ENCODE measurements around the gene CDH1. TPM values are rescaled to one million over a fixed set of nuclear protein-coding genes. Genes with fewer than 3 reads are reported as not detected.

The CDH1 gene
- total and polyA plus RNA-seq, 12 donors = 0.11 to 1.2 (median 0.40) TPM; not detected in 3

DNA sequence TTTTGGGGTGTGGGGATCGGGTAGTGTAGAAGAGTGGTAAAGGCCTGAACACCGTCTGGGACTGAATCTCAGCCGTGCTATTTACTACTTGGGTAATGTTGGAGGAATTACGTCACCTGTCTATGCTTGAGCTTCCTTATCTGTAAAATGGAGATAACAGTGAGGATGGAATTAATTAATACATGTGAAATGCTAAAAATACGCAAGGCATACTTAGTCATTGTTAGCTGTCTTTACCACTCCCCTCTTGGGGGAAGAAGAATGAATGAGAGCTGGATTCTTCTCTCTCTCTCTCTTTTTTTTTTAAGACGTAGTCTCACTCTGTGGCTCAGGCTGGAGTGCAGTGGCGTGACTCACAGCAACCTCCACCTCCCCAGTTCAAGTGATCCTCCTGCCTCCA is 65.1 kb downstream of the CDH1 start:
- Histone ChIP-seq H3K27me3 (no peaks in the 10 kb centered on the region), H3K4me3 (no peak overlapping the region), H3K36me3 (replicated peaks in 1 of 2) (no peaks in the 10 kb centered on the region), H3K9me3 (replicated peaks in 1 of 3) (no peaks in the 10 kb centered on the region), H3K4me1 (replicated peaks in 1 of 2) (no peaks in the 10 kb centered on the region), H3K27ac (no peak overlapping the region)
- 75 to 86% (median 83%) methylated on average over 7 of the region's 7 CpGs for WGBS, 4 donors
- DNase-seq = no peak
- intact Hi-C loops (cut with DNase I) = loop anchor here in 1 of 2 donors (5.0 to 10.0 kb wide), 2 partner anchors 100 to 277 kb away; no protein-coding TSS in a partner anchor
- TF ChIP-seq POLR2A (IDR thresholded peaks at IDR 0.05) = no peak
- TF ChIP-seq, protein P1, sequence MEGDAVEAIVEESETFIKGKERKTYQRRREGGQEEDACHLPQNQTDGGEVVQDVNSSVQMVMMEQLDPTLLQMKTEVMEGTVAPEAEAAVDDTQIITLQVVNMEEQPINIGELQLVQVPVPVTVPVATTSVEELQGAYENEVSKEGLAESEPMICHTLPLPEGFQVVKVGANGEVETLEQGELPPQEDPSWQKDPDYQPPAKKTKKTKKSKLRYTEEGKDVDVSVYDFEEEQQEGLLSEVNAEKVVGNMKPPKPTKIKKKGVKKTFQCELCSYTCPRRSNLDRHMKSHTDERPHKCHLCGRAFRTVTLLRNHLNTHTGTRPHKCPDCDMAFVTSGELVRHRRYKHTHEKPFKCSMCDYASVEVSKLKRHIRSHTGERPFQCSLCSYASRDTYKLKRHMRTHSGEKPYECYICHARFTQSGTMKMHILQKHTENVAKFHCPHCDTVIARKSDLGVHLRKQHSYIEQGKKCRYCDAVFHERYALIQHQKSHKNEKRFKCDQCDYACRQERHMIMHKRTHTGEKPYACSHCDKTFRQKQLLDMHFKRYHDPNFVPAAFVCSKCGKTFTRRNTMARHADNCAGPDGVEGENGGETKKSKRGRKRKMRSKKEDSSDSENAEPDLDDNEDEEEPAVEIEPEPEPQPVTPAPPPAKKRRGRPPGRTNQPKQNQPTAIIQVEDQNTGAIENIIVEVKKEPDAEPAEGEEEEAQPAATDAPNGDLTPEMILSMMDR (IDR thresholded peaks at IDR 0.05) = no peak

DNA sequence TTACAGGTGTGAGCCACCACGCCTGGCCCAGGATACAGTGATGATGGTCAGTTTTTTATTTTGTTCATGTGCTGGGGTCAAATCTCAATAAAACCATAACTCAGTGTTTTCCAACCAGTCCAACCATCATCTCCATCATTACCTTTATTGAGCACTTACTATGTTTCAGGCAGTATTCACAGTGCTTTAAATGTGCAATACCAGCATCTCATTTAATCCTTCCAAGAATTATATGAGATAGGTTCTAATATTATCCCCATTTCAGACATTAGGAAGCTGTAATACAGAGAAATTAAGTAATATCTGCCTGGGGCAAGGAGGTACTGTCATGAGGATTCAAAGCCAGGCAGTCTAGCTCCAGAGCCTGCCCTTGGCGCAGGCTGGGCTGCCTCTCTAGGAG is 69.3 kb downstream of the CDH1 start:
- H3K4me3 ChIP-seq = no peak overlapping the region
- no peaks in the 10 kb centered on the region for H3K27me3 ChIP-seq
- intact Hi-C loops (cut with DNase I) = loop anchor here in 1 of 2 donors (10.0 kb wide), 1 partner anchor 282 kb away; no protein-coding TSS in a partner anchor
- no peak overlapping the region for H3K27ac ChIP-seq
- DNase-seq = no peak
- WGBS, 4 donors = 90 to 93% (median 92%) methylated on average over 2 of the region's 2 CpGs
- TF ChIP-seq, protein P1 (IDR thresholded peaks at IDR 0.05) = no peak
- no peaks in the 10 kb centered on the region for H3K4me1 ChIP-seq (replicated peaks in 1 of 2)
- no peaks in the 10 kb centered on the region for H3K9me3 ChIP-seq (replicated peaks in 1 of 3)
- no peaks in the 10 kb centered on the region for H3K36me3 ChIP-seq (replicated peaks in 1 of 2)

DNA sequence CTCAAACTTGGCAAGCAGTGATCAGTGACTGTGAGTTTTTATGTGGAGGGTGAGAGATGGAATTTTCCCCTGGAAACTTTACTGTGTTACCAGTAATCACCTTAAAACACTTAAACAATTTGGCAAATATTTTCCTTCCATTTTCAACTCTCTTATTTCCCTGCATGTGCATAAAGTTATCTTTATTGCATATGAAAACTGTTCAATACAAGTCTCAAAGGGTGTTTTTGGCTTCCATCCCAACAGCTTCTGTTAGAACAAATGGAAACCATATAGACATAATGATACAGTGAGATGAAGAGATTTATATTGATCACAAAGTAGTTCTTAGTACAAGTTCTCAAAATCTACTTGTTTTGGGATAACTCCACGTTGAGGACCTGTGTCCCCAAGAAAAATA is 69.9 kb downstream of the CDH1 start:
- Histone ChIP-seq H3K36me3 (replicated peaks in 1 of 2) (no peaks in the 10 kb centered on the region), H3K27ac (no peak overlapping the region), H3K4me3 (no peak overlapping the region), H3K27me3 (no peaks in the 10 kb centered on the region), H3K9me3 (replicated peaks in 1 of 3) (no peaks in the 10 kb centered on the region), H3K4me1 (replicated peaks in 1 of 2) (no peaks in the 10 kb centered on the region)
- intact Hi-C loops (cut with DNase I) = loop anchor here in 1 of 2 donors (10.0 kb wide), 1 partner anchor 282 kb away; no protein-coding TSS in a partner anchor
- 61 to 86% (median 75%) methylated on average over 1 of the region's 1 CpG for WGBS, 4 donors
- TF ChIP-seq, protein P1 (IDR thresholded peaks at IDR 0.05) = no peak
- no peak for TF ChIP-seq POLR2A (IDR thresholded peaks at IDR 0.05)
- no peak for DNase-seq

DNA sequence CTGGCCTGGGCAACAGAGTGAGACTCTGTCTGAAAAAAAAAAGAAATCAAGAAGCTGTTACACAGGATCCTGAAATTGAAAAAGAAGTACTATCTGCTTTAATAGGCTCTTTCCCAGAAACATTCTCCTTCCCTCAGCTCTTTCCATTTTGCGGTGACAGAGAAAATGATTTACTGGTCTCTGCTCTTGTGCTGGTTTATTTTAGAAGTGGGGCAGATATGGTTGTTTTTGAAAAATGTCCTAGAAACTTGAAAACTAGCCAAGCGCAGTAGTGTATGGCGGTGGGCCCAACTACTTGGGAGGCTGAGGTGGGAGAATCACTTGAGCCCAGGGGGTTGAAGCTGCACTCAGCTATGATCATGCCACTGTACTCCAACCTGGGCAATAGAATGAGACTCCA is 77.4 kb downstream of the CDH1 start:
- H3K9me3 ChIP-seq (replicated peaks in 1 of 3) = no peaks in the 10 kb centered on the region
- intact Hi-C loops (cut with DNase I) = no loop called here
- no peaks in the 10 kb centered on the region for H3K4me1 ChIP-seq (replicated peaks in 1 of 2)
- DNase-seq = no peak
- no peak overlapping the region for H3K27ac ChIP-seq
- no peaks in the 10 kb centered on the region for H3K27me3 ChIP-seq
- WGBS, 4 donors = 66 to 82% (median 77%) methylated on average over 3 of the region's 3 CpGs
- no peak for TF ChIP-seq POLR2A (IDR thresholded peaks at IDR 0.05)
- TF ChIP-seq, protein P1 (IDR thresholded peaks at IDR 0.05) = no peak
- H3K4me3 ChIP-seq = no peak overlapping the region
- no peaks in the 10 kb centered on the region for H3K36me3 ChIP-seq (replicated peaks in 1 of 2)

Data from adrenal gland (tissue), 12 donors.